ENCODE results near the gene AZU1. TPM values are rescaled to one million over a fixed set of nuclear protein-coding genes. Genes with fewer than 3 reads are reported as not detected.

Gene AZU1
- total and polyA plus RNA-seq, 7 donors = 0.03 to 1.1 (median 0.36) TPM; not detected in 4

GRCh38 chr19:801030-801860 is 26.4 kb upstream of the AZU1 start:
- no peaks in the 10 kb centered on the region for H3K27me3 ChIP-seq
- peaks cover 0 to 67% (median 59%) of the 10 kb centered on the region in 4 donors for H3K4me1 ChIP-seq
- H3K4me3 ChIP-seq = peak overlapping the region in 3 of 4 donors; percentile 16 to 34 (median 26)
- peak; percentile 89 for DNase-seq
- peaks cover 14 to 37% (median 23%) of the 10 kb centered on the region in 4 donors for H3K36me3 ChIP-seq
- no peaks in the 10 kb centered on the region for H3K9me3 ChIP-seq
- WGBS, 2 donors = 36 to 52% methylated on average over 29 of the region's 29 CpGs
- intact Hi-C loops (cut with DNase I) = loop anchor here (2.0 kb wide), 1 partner anchor 268 kb away; no protein-coding TSS in a partner anchor
- H3K27ac ChIP-seq = peak overlapping the region; percentile 70 to 100 (median 97)
- peak in 2 of 4 donors; percentile 12 to 38 for TF ChIP-seq POLR2AphosphoS5 (IDR thresholded peaks at IDR 0.05)
- TF ChIP-seq EP300 (IDR thresholded peaks at IDR 0.05) = no peak

- no peaks in the 10 kb centered on the region for H3K9me3 ChIP-seq
- TF ChIP-seq, protein P1, sequence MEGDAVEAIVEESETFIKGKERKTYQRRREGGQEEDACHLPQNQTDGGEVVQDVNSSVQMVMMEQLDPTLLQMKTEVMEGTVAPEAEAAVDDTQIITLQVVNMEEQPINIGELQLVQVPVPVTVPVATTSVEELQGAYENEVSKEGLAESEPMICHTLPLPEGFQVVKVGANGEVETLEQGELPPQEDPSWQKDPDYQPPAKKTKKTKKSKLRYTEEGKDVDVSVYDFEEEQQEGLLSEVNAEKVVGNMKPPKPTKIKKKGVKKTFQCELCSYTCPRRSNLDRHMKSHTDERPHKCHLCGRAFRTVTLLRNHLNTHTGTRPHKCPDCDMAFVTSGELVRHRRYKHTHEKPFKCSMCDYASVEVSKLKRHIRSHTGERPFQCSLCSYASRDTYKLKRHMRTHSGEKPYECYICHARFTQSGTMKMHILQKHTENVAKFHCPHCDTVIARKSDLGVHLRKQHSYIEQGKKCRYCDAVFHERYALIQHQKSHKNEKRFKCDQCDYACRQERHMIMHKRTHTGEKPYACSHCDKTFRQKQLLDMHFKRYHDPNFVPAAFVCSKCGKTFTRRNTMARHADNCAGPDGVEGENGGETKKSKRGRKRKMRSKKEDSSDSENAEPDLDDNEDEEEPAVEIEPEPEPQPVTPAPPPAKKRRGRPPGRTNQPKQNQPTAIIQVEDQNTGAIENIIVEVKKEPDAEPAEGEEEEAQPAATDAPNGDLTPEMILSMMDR (IDR thresholded peaks at IDR 0.05) = no peak
- TF ChIP-seq EP300 (IDR thresholded peaks at IDR 0.05) (no peak), POLR2AphosphoS5 (IDR thresholded peaks at IDR 0.05) (peak in 2 of 4 donors; percentile 11 to 25), POLR2A (IDR thresholded peaks at IDR 0.05) (no peak)
- peak overlapping the region; percentile 70 to 100 (median 97) for H3K27ac ChIP-seq
- DNase-seq = peak; percentile 82
- peak overlapping the region in 3 of 4 donors; percentile 16 to 34 (median 26) for H3K4me3 ChIP-seq
- WGBS, 2 donors = 45 to 63% methylated on average over 23 of the region's 23 CpGs
- peaks cover 20 to 44% (median 31%) of the 10 kb centered on the region in 4 donors for H3K36me3 ChIP-seq
- no peaks in the 10 kb centered on the region for H3K27me3 ChIP-seq
- H3K4me1 ChIP-seq = peaks cover 0 to 62% (median 55%) of the 10 kb centered on the region in 4 donors
- intact Hi-C loops (cut with DNase I) = loop anchor here (2.0 kb wide), 1 partner anchor 269 kb away; no protein-coding TSS in a partner anchor
Measured at GRCh38 chr19:801861-802497, 25.7 kb upstream of the AZU1 start.

DNA sequence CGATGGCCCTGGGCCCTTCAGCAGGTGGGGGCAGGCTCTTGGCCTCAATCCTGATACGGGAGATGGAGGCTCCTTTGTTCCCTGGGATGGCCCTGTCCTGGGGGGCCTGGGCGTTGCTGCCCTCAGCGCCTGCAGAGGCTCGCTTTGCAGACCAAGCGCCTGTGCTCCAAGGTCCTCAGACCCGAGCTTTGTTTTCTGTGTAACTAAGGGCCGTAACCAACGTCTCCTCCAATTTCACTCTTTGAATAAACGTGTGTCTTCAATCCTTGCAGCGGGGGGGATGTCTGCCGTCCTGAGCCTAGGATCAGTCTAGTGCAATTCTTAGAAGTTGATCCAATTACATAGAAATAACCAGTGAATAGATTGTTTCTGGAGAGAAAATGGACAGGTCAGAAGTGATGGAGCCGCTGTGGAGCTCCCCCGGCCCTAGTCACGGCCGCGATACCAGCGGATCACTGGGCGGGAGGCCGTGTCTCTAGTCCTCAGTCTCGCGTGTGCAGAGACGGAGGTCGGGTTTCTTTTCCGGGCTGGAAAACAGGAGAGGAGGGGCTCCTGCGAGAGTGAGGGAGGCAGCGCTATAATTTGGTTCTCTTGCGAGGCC is 25.0 kb upstream of the AZU1 start:
- Histone ChIP-seq H3K4me1 (peaks cover 0 to 62% (median 55%) of the 10 kb centered on the region in 4 donors), H3K27me3 (no peaks in the 10 kb centered on the region), H3K36me3 (peaks cover 25 to 51% (median 36%) of the 10 kb centered on the region in 4 donors), H3K4me3 (peak overlapping the region in 3 of 4 donors; percentile 0 to 34 (median 16)), H3K9me3 (no peaks in the 10 kb centered on the region), H3K27ac (peak overlapping the region; percentile 70 to 100 (median 97))
- TF ChIP-seq POLR2AphosphoS5 (IDR thresholded peaks at IDR 0.05) (no peak), POLR2A (IDR thresholded peaks at IDR 0.05) (no peak), EP300 (IDR thresholded peaks at IDR 0.05) (no peak)
- TF ChIP-seq, protein P1 (IDR thresholded peaks at IDR 0.05) = no peak
- intact Hi-C loops (cut with DNase I) = no loop called here
- no peak for DNase-seq
- WGBS, 2 donors = 70 to 74% methylated on average over 28 of the region's 28 CpGs

DNA sequence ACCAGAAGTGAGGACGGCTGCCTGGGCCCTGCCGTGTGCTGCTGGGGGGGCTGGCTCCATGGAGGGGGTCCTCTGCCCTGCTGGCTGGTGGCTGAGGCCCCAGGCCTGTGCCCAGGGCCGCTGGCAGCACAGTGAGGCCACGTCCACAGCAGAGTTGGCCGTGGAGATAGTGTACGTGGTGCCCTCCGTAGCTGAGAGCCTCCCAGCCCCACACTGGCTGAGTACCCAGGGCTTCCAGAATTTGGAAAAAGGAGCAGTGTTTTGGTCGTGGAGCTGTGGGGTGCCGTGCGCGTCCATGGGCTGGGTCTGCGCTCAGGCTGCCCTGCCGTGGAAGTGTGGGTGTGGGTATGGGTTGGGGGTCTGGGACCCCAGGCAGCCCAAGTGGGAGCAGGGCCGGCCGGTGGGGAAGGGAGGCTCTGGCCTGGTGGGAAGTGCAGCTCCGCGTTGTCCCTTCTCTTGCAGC is 24.5 kb upstream of the AZU1 start:
- Histone ChIP-seq H3K27me3 (no peaks in the 10 kb centered on the region), H3K27ac (peak overlapping the region; percentile 70 to 100 (median 97)), H3K4me1 (peaks cover 0 to 60% (median 55%) of the 10 kb centered on the region in 4 donors), H3K4me3 (peak overlapping the region in 2 of 4 donors; percentile 0 to 34), H3K36me3 (peaks cover 31 to 56% (median 41%) of the 10 kb centered on the region in 4 donors), H3K9me3 (no peaks in the 10 kb centered on the region)
- TF ChIP-seq POLR2AphosphoS5 (IDR thresholded peaks at IDR 0.05) = no peak
- TF ChIP-seq POLR2A (IDR thresholded peaks at IDR 0.05) = no peak
- no peak for TF ChIP-seq EP300 (IDR thresholded peaks at IDR 0.05)
- TF ChIP-seq, protein P1 (IDR thresholded peaks at IDR 0.05) = no peak
- intact Hi-C loops (cut with DNase I) = no loop called here
- 87 to 90% methylated on average over 17 of the region's 17 CpGs for WGBS, 2 donors
- DNase-seq = no peak

All from sigmoid colon (tissue), 7 donors.